Upper lobe of right lung (tissue), 1 donor: Measurements from ENCODE around the gene SCARB1. TPM values are rescaled to one million over a fixed set of nuclear protein-coding genes. Genes with fewer than 3 reads are reported as not detected.

ENCODE experiments used
- ATAC-seq: fragments of 200-7000 bp; cut with Tn5 transposase; one replicate; pipeline ENCODE4 v1.9.1; 2020; ENCODE audit warnings: mild to moderate bottlenecking, moderate library complexity
- DNase-seq: peaks from one replicate; pipeline ENCODE4 v3.0.0-alpha.2; 2020
- H3K27ac ChIP-seq: fragments of 200-600 bp; one replicate; pipeline ENCODE4 v1.8.0; 2022
- H3K27me3 ChIP-seq: fragments of 200-600 bp; one replicate; pipeline ENCODE4 v1.8.0; 2022; ENCODE audit warnings: mild to moderate bottlenecking
- H3K36me3 ChIP-seq: fragments of 200-600 bp; one replicate; pipeline ENCODE4 v1.8.0; 2022
- H3K4me1 ChIP-seq: fragments of 200-600 bp; one replicate; pipeline ENCODE4 v1.8.0; 2022
- H3K4me3 ChIP-seq: fragments of 200-600 bp; one replicate; pipeline ENCODE4 v1.8.0; 2022; ENCODE audit warnings: mild to moderate bottlenecking
- H3K9me3 ChIP-seq: fragments of 200-600 bp; one replicate; pipeline ENCODE4 v1.8.0; 2022
- intact Hi-C: fragments of 100-400 bp; cut with DNase I; formaldehyde crosslinking; loops from one replicate; pipeline ENCODE4 v1.11.0; 2022
- total RNA-seq: library from RNA; stranded (reverse); fragmentation: NEBNext Ultra II Directional; extraction: Animal tissue kit (Norgen Biotek cat#: 25700); gene quantifications from one replicate; pipeline ENCODE4 v1.2.1, GENCODE V29; 2021
- TF ChIP-seq, protein P1 (sequence below): fragments of 200-600 bp; IDR thresholded peaks from one replicate; pipeline ENCODE4 v1.8.0; 2022; ENCODE audit warnings: antibody characterized with exemption
- donor health status: DM: no; HTN: yes; CAD: no; lungs with severe emphysema.

Gene SCARB1
- total RNA-seq, 1 donor from 2014 or later, result 35.3 TPM

DNA sequence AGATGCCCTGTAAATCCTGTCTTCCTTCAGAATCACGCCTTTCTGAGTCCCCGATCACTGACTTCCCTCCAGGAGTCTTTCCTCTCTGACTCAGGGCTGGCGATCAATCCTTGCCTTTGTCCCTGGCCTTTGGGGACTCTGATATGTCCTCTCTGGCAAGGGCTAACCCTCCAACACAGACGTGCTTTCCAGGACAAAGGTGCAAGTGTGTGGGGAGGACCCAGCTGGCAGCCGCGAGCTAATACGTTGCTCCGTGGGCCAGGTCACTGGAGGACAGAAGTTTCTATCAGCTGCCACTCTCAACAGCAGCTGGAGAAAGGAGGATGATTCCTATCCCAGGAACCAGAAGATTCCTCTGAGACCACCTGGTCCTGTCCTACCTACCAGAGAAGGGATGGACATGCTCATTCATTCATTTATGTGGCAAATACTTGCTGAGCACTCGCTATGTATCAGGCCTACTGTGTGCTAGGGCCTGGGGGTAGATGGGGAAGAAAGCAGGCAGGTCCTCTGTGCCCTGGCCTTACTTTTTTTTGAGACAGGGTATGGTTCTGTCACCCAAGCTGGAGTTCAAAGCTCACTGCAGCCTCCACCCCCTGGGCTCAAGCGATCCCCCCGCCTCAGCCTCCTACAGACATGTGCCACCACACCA is 8.5 kb upstream of the SCARB1 start:
- ATAC-seq (no peak), DNase-seq (no peak)
- intact Hi-C loops, result no loop called here
- H3K4me1 ChIP-seq, result peaks cover 4% of the 10 kb centered on the region
- no peaks in the 10 kb centered on the region for H3K36me3 ChIP-seq
- no peaks in the 10 kb centered on the region for H3K27me3 ChIP-seq
- H3K4me3 ChIP-seq, result no peak overlapping the region
- TF ChIP-seq, protein P1, sequence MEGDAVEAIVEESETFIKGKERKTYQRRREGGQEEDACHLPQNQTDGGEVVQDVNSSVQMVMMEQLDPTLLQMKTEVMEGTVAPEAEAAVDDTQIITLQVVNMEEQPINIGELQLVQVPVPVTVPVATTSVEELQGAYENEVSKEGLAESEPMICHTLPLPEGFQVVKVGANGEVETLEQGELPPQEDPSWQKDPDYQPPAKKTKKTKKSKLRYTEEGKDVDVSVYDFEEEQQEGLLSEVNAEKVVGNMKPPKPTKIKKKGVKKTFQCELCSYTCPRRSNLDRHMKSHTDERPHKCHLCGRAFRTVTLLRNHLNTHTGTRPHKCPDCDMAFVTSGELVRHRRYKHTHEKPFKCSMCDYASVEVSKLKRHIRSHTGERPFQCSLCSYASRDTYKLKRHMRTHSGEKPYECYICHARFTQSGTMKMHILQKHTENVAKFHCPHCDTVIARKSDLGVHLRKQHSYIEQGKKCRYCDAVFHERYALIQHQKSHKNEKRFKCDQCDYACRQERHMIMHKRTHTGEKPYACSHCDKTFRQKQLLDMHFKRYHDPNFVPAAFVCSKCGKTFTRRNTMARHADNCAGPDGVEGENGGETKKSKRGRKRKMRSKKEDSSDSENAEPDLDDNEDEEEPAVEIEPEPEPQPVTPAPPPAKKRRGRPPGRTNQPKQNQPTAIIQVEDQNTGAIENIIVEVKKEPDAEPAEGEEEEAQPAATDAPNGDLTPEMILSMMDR, result no peak
- no peaks in the 10 kb centered on the region for H3K9me3 ChIP-seq
- H3K27ac ChIP-seq, result no peak overlapping the region

DNA sequence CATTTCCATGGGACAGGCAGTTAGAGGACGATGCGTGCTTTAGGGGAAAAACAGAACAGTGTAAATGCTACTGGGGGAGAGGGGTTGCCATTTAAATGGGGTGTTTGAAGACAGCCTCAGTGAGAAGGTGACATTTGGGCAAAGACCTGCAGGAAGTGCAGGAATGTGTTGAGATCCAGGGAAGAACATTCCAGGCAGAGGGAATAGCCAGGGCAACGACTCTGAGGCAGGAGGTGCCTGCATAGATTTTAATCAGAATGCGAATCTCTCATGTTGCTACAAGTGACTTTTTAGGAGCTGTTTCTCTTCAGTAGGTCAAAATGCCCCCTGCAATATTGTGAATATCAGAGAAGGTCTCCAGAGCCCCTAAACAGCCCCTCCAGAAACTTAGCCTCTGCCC is 7.6 kb upstream of the SCARB1 start:
- intact Hi-C loops, result no loop called here
- no peaks in the 10 kb centered on the region for H3K27me3 ChIP-seq
- TF ChIP-seq, protein P1, result no peak

DNA sequence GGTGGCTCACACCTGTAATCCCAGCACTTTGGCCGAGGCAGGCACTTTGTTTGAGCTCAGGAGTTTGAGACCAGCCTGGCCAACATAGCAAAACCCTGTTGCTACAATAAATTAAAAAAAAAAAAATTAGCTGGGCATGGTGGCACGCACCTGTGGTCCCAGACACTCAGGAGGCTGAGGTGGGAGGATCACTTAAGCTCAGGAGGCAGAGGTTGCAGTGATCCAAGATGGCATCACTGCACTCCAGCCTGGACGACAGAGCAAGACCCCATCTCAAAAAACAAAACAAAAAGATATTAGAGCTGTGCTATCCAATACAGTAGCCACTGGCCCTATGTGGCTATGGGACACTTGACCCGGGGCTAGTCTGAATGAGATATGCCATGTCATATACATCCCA is 6.9 kb upstream of the SCARB1 start:
- Histone ChIP-seq H3K27ac (no peak overlapping the region), H3K9me3 (no peaks in the 10 kb centered on the region), H3K4me3 (no peak overlapping the region), H3K4me1 (peaks cover 8% of the 10 kb centered on the region), H3K27me3 (no peaks in the 10 kb centered on the region), H3K36me3 (no peaks in the 10 kb centered on the region)
- DNase-seq (no peak), ATAC-seq (no peak)
- TF ChIP-seq, protein P1, result no peak
- intact Hi-C loops, result no loop called here

More for the DNA sequence above, 7.6 kb upstream of the SCARB1 start:
- no peak for DNase-seq
- no peaks in the 10 kb centered on the region for H3K36me3 ChIP-seq
- H3K9me3 ChIP-seq, result no peaks in the 10 kb centered on the region
- no peak overlapping the region for H3K4me3 ChIP-seq
- no peak overlapping the region for H3K27ac ChIP-seq
- no peak for ATAC-seq
- peaks cover 4% of the 10 kb centered on the region for H3K4me1 ChIP-seq

DNA sequence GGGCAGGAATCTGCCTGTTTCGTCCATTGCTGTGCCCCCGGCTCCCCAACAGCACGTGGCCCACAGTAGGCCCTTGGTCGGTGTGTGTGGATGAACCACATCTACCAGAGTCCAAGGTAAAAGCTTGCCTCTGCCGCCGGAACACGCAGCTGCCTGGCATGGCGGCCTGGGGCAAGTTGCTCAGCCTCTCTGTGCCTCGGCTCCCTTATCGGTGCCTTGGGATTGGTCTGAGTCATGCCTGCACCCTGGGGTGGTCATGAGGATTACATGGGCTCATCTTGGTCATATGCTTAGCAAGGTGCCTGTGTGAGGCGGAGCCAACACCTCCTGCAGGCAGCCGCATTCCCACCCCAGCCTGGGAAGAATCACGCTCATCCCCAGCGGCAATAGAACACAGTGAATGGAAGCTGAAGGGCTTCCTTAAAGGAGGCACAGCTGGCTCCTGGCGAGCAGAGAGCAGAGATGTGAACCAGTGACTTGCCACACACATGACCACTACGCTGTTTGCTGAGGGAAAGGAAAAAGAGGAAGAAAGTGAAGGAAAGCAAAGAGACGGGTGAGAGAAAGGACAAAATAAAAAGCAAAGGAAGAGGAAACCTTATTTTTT is 5.5 kb upstream of the SCARB1 start:
- Histone ChIP-seq H3K4me1 (peaks cover 8% of the 10 kb centered on the region), H3K9me3 (no peaks in the 10 kb centered on the region), H3K27me3 (no peaks in the 10 kb centered on the region), H3K4me3 (peak overlapping the region; percentile 2), H3K27ac (peak overlapping the region; percentile 66), H3K36me3 (no peaks in the 10 kb centered on the region)
- intact Hi-C loops, result no loop called here
- peak; percentile 76 for ATAC-seq
- peak; percentile 73 for DNase-seq
- TF ChIP-seq, protein P1, result no peak

DNA sequence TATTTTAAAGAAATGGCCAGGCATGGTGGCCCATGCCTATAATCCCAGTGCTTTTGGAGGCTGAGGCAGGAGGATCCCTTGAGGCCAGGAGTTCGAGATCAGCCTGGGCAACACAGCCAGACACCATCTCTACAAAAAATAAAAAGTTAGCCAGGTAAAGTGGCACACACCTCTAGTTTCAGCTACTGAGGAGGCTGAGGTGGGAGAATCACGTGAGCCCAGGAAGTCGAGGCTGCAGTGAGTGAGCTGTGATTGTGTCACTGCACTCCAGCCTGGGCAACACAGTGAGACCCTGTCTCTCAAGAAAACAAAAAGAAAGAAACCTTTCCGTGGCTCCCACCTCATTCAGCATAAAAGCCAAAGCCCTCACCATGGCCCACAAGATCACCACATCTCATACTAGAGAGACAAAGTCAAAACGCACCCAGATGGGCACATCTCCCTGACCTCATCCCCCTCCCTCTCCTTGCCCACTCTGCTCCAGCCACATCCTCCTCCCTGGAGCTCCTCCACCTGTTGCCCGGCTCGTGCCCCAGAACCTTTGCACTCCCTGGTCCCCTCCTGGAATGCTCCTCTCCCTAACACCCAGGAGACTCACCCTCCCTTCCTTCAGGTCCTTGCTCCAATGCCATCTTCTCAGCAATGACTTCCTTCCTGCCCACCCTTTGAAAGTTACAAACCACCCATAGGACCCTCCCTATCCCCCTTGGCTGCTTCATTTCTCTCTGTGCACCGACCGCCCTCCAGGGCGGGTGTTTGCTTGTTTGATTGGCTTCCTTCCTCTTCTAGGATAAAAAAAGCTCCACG is 4.8 kb upstream of the SCARB1 start:
- peak overlapping the region; percentile 66 for H3K27ac ChIP-seq
- DNase-seq (no peak), ATAC-seq (no peak)
- H3K9me3 ChIP-seq, result no peaks in the 10 kb centered on the region
- no peaks in the 10 kb centered on the region for H3K27me3 ChIP-seq
- peaks cover 8% of the 10 kb centered on the region for H3K4me1 ChIP-seq
- no peaks in the 10 kb centered on the region for H3K36me3 ChIP-seq
- H3K4me3 ChIP-seq, result peak overlapping the region; percentile 2
- intact Hi-C loops, result no loop called here
- TF ChIP-seq, protein P1, result no peak
